Middle frontal gyrus (tissue), 1 donor: ENCODE results near the gene CD9.
"Not testable (repeated sequence)": the region's sequence is repeated elsewhere in the genome, so short reads cannot be mapped to it uniquely, and the experiment has no call there.

Experiments used
- DNase-seq: peaks from one replicate; pipeline ENCODE4 v3.0.0-alpha.2; 2015; ENCODE audit warnings: low spot score; ENCODE audit errors: extremely low spot score

CD9 gene, protein sequence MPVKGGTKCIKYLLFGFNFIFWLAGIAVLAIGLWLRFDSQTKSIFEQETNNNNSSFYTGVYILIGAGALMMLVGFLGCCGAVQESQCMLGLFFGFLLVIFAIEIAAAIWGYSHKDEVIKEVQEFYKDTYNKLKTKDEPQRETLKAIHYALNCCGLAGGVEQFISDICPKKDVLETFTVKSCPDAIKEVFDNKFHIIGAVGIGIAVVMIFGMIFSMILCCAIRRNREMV

DNA sequence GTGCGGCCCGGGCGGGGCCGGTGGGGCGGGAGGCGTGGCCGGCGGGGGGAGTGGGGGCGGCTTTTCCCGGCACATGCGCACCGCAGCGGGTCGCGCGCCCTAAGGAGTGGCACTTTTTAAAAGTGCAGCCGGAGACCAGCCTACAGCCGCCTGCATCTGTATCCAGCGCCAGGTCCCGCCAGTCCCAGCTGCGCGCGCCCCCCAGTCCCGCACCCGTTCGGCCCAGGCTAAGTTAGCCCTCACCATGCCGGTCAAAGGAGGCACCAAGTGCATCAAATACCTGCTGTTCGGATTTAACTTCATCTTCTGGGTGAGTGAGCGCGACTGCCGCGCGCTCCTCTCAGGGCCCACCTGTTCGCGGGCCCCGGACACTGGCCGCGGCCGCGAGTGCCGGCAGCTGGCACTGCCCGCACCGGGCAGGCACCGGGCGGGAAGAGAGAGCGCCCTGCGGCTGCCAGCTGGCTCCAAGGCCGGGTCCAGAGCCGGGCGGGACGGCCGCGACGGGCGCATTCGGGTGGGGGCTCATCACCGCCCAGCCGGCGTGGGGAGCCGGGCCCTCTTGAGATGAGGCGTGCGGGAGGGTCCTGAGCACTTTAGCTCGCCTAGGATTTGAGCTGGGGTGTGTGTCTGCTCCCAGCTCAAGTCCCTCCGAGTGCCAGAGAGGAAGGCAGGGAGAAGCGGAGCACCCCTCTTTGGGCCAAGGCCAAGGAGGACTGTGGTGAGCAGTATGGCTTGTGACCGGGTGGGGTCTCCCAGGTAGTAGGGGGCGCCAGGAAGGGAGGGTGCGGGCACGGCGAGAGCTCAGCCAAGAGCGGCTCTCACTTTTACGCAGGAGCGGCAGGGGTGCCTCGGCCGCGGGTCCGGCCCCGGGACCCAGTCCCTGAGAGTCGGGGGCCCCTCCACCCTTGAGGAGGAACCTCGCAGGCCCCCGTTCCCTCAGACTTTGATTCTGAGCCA, at the start of gene CD9:
Gene CD9, plus strand, starts transcription at position 145 of the 957 bp plus-strand sequence. Its CDS starts 100 bp downstream, at position 245.
- DNase-seq, result no peak

DNA sequence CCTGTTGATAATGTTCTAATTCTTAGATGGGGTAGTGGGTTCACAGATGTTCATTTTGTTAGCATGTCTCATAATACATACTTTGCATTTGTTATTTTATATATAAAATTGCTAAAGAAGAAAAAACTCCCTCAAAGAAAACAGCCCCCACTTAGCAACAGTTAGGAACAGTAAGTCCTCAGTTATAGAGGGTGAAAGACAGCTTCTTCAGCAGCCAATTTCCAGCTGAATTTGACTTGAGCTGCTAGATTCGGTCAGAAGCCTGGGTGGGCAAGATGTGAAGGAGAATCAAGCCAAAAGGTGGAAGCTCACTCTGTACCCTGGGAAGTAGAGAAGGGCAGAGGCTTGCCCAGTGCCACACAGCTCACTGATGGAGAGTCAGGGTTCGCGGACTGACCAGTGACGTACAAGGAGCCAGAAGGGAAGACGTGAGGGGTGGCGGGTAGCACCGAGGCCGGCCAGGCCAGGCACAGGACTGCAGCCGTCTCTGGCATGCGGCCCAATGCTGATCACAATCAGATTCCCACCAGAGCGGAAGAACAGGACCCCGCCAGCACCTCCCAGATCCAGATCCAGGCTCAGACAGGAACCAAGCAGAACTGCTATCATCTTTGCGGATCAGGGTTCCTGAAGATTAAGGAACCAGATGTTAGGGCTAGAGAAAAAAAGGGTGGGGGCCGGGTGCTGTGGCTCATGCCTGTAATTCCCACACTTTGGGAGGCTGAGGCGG, 45.3 kb upstream of the CD9 start:
- DNase-seq, result no peak

DNA sequence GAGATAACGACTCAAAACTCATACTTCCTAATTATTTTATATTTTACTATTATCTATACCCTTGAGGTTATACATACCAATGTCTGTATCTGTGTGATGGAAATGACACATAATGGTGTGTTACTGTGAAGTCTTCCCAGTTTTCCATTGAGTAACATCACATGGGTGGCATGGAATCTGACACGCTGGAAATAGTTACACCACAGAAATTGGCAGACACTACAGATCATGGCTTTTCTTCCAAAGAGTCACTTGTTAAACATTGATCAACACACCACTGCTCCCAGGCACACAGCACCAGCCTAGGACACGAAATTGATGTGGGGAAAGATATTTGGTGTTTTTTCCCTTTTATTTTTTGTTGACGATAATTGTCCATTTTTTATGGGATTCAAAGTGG, 42.7 kb upstream of the CD9 start:
- no peak for DNase-seq

DNA sequence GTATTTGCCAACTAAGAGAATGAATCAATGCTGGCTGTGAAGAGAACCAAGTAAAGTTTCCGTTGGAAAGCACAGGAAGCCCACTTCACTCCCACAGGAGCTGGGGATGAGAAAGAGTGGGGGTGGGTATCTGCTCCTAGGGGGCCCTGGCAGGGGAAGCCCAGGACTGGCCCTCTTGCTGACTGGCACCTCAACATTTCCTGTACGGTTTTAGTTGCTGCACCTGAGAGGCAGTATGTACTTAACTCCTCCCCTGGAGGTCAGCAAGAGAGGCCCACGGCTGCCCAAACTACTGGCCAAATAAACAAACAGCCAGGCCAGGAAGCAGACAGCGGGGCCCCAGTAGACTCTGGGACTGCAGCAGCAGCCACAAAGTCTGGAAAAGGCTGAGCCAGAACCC, 41.9 kb upstream of the CD9 start:
- DNase-seq, result no peak

DNA sequence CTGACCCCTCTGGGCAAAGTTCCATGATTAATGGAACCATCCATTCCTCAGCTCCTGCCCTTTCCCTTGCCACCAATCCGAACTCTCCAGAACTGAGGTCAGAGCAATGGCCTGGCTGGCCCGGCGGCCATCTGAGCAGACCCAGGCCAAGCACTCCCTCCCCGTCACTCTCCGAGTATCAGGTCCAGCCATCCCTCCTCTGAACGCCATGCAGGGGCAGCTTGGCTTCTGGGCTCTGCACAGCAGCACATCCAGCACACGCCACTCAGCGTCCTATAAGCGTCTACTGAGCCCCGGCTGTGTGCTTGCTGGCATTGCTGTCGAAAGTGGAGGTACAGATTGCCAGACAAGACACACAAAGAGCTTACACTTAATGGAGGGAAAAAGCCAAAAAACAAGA, 41.5 kb upstream of the CD9 start:
- no peak for DNase-seq

DNA sequence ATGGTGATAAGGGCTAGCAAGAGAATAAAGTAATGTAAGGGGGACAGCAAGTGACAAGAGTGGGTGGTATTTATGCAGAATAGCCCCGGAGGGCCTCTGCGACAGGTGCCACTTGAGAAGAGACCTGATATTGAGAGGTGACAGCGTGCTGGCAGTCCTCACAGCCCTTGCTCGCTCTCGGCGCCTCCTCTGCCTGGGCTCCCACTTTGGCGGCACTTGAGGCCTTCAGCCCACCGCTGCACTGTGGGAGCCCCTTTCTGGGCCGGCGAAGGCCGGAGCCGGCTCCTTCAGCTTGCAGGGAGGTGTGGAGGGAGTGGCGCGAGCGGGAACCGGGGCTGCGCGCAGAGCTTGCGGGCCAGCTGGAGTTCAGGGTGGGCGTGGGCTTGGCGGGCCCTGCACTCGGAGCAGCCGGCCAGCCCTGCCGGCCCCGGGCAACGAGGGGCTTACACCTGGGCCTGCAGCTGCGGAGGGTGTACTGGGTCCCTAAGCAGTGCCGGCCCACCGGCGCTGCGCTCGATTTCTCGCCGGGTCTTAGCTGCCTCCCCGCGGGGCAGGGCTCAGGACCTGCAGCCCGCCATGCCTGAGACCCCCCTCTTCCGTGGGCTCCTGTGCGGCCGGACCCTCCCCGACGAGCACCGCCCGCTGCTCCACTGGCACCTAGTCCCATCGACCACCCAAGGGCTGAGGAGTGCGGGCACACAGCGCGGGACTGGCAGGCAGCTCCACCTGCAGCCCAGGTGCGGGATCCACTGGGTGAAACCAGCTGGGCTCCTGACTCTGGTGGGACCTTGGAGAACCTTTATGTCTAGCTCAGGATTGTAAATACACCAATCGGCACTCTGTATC, 40.8 kb upstream of the CD9 start:
- not testable (repeated sequence) for DNase-seq

DNA sequence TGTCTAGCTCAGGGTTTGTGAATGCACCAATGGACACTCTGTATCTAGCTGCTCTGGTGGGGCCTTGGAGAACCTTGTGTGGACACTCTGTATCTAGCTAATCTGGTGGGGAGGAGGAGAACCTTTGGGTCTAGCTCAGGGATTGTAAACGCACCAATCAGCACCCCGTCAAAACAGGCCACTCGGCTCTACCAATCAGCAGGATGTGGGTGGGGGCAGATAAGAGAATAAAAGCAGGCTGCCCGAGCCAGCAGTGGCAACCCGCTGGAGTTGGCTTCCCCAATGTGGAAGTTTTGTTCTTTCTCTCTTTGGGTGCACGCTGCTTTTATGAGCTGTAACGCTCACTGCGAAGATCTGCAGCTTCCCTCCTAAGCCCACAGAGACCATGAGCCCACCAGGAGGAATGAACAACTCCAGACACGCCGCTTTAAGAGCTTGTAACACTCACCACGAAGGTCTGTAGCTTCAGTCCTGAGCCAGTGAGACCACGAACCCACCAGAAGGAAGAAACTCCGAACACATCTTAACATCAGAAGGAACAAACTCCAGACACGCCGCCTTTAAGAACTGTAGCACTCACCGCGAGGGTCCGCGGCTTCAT, 40.1 kb upstream of the CD9 start:
- not testable (repeated sequence) for DNase-seq

DNA sequence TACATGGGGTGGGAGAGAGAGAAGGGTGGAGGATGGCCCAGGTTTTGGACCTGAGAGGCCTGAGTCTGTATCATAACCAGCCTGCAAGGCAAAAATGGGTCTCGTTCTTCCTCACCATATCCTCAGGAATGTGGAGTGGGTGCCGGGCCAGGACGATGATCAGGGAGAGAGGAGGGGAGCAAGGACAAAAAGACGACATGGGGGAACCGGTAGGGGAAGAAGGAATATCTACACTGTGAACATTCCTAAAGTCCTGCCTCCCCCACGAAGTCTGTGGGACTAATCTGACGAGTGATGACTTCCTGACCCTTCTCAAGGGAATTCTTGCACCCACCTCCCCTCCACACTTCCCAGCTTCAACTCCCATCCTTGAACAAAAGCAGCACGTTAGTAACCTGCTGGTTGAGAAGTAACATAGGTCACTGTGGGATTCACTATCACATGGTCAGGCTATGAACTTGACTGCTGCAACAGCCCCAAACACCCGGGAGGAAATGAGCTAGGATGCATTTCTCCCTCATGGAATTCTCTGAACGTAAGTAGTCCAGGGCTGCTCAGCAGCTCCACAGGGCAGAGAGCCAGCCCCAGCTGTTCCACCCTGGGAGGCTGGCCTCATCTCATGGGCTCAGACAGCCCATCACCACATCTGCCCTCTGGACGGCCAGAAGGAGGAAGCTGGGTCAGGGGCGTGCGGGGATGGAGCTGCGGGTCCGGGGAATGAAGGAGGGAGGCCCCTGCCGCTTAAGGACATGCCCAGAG, 38.9 kb upstream of the CD9 start:
- no peak for DNase-seq

DNA sequence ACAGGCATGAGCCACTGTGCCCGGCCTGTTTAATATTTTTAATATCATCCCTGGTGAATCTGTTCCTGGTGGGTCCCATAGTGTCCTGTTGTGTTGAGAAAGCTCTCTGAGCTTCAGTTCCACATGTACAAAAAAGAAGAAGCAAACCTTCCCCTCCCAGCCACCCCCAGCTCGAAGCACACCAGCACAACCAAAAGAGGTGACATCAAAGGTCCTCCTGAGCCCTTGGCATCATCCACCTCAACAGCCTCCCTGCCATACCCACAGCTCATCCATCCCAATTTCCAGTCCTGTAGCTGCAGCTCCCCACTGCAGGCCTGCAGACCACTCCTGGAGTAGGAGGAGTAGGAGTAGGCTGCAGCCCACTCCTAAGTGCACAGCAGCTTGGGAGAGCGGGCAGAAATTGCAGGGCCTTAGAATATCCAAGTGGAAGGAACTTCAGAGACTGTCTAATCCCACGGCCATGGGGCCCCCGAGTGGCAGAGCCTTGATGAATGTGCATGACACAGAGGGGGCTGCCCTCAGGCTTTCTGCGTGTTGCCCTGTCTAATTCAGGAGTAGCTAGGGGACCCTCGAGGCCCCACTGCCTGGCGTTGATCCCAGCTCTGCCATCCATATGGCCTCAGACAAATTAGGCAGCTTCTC, 36.7 kb upstream of the CD9 start:
- DNase-seq, result no peak

DNA sequence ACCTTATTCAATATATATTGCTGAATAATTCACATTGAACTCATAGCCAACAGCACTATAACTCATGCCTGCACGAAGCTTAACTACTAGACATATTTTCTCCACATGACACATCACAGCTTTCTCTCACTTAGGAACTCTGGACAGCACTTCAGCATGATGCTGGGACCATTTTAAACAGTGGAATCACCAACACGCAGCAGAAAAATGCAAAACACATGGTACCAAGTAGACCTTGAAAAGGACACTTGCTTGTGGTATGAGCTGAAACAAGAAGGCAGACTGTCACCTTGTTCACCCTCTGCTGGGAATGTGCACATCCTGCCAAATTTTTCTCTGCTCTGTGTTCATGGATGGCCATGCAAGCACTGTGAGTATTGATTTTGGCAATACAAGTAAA, 34.8 kb upstream of the CD9 start:
- no peak for DNase-seq

DNA sequence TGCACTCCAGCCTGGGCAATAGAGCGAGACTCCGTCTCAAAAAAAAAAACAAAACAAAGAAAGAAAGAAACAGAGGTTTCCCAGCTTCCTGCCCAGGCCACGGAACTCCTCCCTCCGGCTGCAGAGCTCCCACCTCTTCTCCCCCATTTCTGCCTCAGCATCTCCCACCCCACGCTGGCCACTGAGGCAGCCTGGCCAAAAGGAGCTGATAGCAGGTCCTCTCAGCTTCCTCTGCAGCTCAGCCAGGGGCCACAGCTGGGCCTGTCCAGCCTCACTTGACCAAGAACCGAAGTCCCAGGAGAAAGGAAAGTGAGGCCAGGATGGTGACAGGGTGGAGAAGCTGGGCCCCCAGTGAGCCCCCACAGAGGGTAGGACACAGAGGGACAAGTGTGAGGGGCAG, 33.4 kb upstream of the CD9 start:
- DNase-seq, result no peak

DNA sequence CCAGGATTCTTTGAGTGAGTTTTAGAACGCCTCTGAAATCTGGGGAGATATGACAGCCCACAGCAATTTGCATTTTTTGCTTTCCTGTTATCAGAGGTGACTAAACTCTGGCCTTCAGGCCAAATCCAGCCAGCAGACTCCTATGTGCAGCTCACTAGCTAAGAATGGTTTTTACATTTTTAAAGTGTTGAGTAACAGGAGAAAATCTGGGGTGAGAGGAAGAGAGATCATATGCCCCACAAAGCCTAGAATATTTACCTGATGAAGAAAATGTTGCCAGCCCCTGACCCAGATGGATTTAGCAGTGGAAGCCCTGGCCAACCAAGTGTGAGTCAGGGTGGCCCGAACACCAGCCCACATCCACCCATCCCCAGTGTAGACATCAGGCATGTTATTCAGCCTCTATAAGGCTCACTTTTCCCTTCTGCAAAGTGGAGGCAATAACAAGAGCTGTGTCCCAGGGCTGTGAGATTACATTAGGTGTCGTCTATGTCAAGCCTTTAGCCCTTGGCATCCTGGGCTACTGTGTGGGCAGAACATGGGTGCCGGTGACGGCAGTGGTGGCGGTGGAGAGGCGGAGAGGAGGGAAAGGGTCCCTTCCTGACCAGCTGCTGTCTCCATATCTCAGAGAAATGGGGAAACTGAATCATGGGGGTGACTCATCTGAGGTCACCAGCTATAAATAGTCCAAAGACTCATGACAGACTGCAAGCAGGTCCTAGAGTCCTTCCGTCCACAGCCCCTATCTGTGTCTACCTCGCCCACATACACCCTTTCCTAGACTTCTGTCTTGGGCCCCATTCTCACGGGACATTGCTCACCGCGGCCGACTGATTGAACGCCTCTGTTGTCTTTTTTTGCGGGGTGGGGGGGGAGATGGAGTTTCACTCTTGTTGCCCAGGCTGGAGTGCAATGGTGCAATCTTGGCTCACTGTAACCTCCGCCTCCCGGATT, 32.6 kb upstream of the CD9 start:
- no peak for DNase-seq

DNA sequence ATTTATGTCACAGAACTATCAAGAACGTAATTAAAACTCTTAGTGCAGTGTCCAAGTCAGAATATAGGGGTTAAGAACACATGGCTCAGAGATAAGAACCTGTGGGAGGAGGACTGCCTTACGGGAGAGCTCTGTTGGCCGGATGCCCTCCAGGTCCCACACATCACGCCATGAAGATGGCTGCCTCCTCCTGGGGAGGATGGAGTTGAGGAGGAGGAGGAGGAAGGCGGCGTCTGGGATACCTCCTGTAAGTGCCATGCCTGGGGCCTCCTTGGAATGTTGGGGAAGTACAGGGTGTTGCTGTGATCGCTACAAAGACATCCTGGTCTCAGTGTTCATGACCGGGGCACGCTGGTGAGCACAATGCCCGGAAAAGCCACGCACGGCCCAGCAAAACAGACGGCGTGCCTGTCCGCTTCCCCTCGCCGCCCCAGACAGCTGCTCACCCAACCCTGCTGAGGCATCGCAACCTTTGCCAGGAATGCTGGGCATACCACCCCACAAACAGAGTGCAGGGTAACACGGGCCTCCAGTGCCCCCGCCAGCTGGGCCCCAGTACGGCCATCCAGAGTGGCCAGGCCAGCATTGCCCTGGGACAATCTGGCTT, 28.7 kb upstream of the CD9 start:
- no peak for DNase-seq

DNA sequence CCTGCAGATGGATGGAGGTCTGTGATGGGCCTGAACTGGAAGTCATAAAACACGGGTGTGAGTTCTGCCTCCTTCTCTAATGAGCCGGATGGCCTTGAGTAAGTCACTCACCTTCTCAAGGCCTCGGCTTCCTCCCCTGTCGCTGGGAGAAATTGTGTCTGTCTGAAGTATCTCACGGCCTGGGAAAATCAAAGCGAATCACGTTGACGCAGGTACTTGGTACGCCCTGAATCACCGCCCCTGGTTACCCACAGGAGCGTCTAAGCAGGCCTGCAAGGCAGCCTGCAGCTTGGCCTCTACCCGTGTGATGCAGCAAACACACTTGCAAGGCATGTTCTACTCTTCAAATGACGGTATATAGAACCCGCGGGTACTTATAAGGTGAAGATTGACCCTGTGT, 28.1 kb upstream of the CD9 start:
- DNase-seq, result no peak

DNA sequence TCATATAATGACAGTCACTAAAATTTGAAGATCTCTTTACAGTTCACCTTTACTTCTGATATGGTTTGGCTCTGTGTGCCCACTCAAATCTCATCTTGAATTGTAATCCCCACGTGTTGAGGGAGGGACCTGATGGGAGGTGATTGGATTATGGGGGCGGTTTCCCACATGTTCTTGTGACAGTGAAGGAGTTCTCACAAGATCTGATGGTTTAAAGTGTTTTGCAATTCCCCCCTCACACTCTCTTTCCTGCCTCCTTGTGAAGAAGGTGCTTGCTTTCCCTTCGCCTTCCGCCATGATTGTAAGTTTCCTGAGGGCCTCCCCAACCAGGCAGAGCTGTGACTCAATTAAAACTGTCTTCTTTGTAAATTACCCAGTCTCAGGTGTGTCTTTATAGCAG, 27.3 kb upstream of the CD9 start:
- no peak for DNase-seq

DNA sequence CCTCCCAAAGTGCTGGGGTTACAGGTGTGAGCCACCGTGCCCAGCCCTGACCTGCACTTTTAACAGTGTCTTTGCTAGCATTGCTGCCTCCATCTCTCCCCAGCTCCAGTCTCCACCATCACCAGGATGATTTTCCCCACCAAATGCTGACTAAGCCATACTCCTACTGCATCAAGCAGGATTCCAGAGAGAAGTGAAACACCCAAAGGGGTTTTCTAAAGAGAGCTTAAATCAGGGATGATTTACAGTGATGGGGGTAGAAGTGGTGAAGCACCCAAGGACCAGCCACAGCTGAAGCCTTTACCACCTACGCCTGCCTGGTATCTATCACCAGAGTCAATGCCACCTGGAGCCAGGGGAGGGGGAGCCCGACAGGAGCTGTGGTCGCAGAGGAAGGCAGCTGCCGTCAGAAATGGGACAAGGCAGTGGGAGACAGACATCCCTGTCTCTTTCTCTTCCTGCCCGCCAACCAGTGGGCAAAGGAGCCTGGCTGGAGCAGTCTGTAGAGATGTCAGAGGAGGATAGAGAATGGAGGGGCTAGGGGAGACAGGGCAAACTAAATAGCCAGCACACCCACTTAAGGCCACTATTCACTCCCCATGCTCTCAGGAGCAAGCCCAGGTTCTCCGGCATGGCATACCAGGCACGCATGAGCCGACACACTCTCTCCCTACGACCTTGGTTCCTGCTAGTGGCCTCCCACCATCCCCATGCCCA, 22.4 kb upstream of the CD9 start:
- no peak for DNase-seq
